HepG2 (cell line): Measurements from ENCODE around the gene SMIM41. TPM values are rescaled to one million over a fixed set of nuclear protein-coding genes. Genes with fewer than 3 reads are reported as not detected.

Experiments used
- FOXK1 ChIP-seq: sonication (generic); formaldehyde crosslinking; IDR thresholded peaks from 2 replicates; pipeline ENCODE4 v1.4.0; 2020; ENCODE audit warnings: low read depth, missing genetic modification reagents, borderline replicate concordance
- GFI1 ChIP-seq: sonication (generic); formaldehyde crosslinking; IDR thresholded peaks from 2 replicates; pipeline ENCODE4 v1.5.0; 2020; ENCODE audit warnings: missing genetic modification reagents, mild to moderate bottlenecking, borderline replicate concordance
- MLLT10 ChIP-seq: sonication (generic); formaldehyde crosslinking; IDR thresholded peaks from 2 replicates; pipeline ENCODE4 v1.4.0; 2020; ENCODE audit warnings: missing genetic modification reagents
- NFE2L1 ChIP-seq: sonication (generic); formaldehyde crosslinking; IDR thresholded peaks from 2 replicates; pipeline ENCODE4 v1.4.0; 2020; ENCODE audit warnings: missing genetic modification reagents, mild to moderate bottlenecking, borderline replicate concordance
- NKX3-1 ChIP-seq: sonication (generic); formaldehyde crosslinking; IDR thresholded peaks from 2 replicates; pipeline ENCODE4 v1.5.0; 2020; ENCODE audit warnings: missing genetic modification reagents
- NR2C2 ChIP-seq: sonication (generic); formaldehyde crosslinking; IDR thresholded peaks from 2 replicates; pipeline ENCODE4 v1.4.0; 2020; ENCODE audit warnings: missing genetic modification reagents, mild to moderate bottlenecking, moderate library complexity, borderline replicate concordance
- PTBP1 ChIP-seq: fragments of 200-400 bp; formaldehyde crosslinking; IDR thresholded peaks from 2 replicates; pipeline ENCODE4 v1.6.1; 2018; ENCODE audit warnings: low read length, low read depth; ENCODE audit not compliant: poor library complexity, severe bottlenecking
- SP4 ChIP-seq: sonication (generic); formaldehyde crosslinking; IDR thresholded peaks from 2 replicates; pipeline ENCODE4 v1.8.1; 2023; ENCODE audit warnings: mild to moderate bottlenecking, missing genetic modification reagents
- ZBTB8A ChIP-seq: sonication (generic); formaldehyde crosslinking; IDR thresholded peaks from 2 replicates; pipeline ENCODE4 v1.4.0; 2020; ENCODE audit warnings: mild to moderate bottlenecking, low read depth, missing genetic modification reagents, borderline replicate concordance
- ZNF569 ChIP-seq: sonication (generic); formaldehyde crosslinking; IDR thresholded peaks from 2 replicates; pipeline ENCODE4 v1.5.0; 2020; ENCODE audit warnings: mild to moderate bottlenecking, missing genetic modification reagents, moderate library complexity, borderline replicate concordance
- ZNF720 ChIP-seq: sonication (generic); formaldehyde crosslinking; IDR thresholded peaks from 2 replicates; pipeline ENCODE4 v1.4.0; 2020; ENCODE audit warnings: missing genetic modification reagents
- polyA plus RNA-seq, 8 experiments: library from polyadenylated mRNA; depleted of rRNA in 3 of 8; stranded (reverse) in 7 of 8; unstranded in 1 of 8; fragments of >200 nt; fragmentation: Illumina TruSeq in 4 of 8; extraction: Trizol in 4 of 8; gene quantifications; 2 replicates each; pipeline versions ENCODE4 v1.2.1 to v1.2.3, GENCODE V29; 2011 to 2016; ENCODE audit warnings: low read depth in 4 of 8, missing spikeins in 1 of 8, mixed read lengths in 1 of 8; ENCODE audit not compliant: insufficient read depth in 1 of 8
- total RNA-seq, 5 experiments: library from RNA; depleted of rRNA; stranded (reverse); fragments of >200 nt; fragmentation: Illumina TruSeq; extraction: Trizol; gene quantifications; 2 replicates each; pipeline ENCODE4 v1.2.3, GENCODE V29; 2016; ENCODE audit warnings: low read depth in 1 of 5
- TF ChIP-seq, protein P1 (sequence below): sonication (generic); formaldehyde crosslinking; IDR thresholded peaks from 2 replicates; pipeline ENCODE4 v1.5.0; 2020; ENCODE audit warnings: missing genetic modification reagents
- TF ChIP-seq, protein P2 (sequence below): sonication (generic); formaldehyde crosslinking; IDR thresholded peaks from 2 replicates; pipeline ENCODE4 v1.4.0; 2020; ENCODE audit warnings: mild to moderate bottlenecking, low read depth, missing genetic modification reagents
- TF ChIP-seq, protein P3 (sequence below): sonication (generic); formaldehyde crosslinking; IDR thresholded peaks from 2 replicates; pipeline ENCODE4 v1.5.1; 2020; ENCODE audit warnings: missing genetic modification reagents, mild to moderate bottlenecking, borderline replicate concordance
- TF ChIP-seq, protein P4 (sequence below): sonication (generic); formaldehyde crosslinking; IDR thresholded peaks from 2 replicates; pipeline ENCODE4 v1.8.1; 2022; ENCODE audit warnings: low read depth, mild to moderate bottlenecking, missing genetic modification reagents
- TF ChIP-seq, protein P5 (sequence below): sonication (generic); formaldehyde crosslinking; IDR thresholded peaks from 2 replicates; pipeline ENCODE4 v1.5.1; 2020; ENCODE audit warnings: mild to moderate bottlenecking, moderate library complexity, missing genetic modification reagents

Gene SMIM41
- total and polyA plus RNA-seq, 2 of the 13 experiments (the other 11 are each of a cell fraction or from before 2014, with no cell fraction given) = not detected

DNA sequence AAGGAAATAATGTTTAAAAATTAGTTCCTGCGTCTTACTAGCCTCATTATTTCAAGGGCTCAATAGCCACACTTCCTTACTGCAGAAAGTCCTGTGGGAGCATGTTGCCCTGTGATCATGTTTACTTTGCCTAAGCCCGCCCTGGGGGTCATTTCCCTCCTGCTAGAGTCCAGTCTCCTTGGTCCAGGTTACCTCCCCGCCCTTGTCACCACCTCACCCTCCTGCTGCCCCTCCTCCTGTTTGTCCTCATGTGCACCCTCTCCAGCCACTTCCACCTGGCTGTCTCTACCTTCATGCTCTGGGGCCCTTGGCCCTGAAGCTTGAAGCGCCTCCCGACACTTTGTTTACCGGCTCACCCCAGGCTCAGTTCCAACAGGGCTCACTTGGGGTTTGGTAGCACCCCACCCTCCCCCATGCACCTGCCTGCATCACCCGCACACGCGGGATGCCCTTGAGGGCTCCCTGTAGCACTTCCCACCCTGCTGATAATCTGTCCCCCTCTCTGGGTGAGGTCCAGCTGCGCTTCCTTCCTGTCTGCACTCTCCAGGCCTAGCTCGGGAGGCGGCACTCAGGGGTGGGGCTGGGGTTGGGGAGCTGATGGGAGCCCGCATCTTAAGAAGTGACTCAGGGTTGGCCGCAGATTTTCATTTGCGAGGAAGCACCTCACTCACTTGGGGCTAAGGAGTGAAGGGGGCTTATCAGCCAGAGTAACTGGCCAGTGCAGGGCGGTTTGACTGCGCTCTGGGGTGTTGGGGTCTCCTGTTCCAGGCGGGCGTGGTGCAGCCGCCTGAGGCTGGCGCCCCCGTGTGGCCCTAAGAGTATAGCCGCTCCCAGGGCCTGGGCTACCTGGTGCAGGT is 40.1 kb downstream of the SMIM41 start (continued):
- TF ChIP-seq, protein P1, sequence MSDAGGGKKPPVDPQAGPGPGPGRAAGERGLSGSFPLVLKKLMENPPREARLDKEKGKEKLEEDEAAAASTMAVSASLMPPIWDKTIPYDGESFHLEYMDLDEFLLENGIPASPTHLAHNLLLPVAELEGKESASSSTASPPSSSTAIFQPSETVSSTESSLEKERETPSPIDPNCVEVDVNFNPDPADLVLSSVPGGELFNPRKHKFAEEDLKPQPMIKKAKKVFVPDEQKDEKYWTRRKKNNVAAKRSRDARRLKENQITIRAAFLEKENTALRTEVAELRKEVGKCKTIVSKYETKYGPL (CRISPR knock-in tag) = no peak
- TF ChIP-seq FOXK1 (CRISPR knock-in tag) (peak; percentile 83; the same call in 1 of the 2 replicates), GFI1 (peak; percentile 51; the same call in 1 of the 2 replicates), PTBP1 (no peak), SP4 (no peak), ZBTB8A (CRISPR knock-in tag) (no peak), NR2C2 (CRISPR knock-in tag) (peak; percentile 37; the same call in 1 of the 2 replicates), ZNF720 (no peak), NFE2L1 (CRISPR knock-in tag) (0 out of 2 replicates have a peak, but pooled peaks have one; percentile 69), ZNF569 (CRISPR knock-in tag) (no peak), MLLT10 (CRISPR knock-in tag) (no peak), NKX3-1 (CRISPR knock-in tag) (no peak)
- TF ChIP-seq, protein P2, sequence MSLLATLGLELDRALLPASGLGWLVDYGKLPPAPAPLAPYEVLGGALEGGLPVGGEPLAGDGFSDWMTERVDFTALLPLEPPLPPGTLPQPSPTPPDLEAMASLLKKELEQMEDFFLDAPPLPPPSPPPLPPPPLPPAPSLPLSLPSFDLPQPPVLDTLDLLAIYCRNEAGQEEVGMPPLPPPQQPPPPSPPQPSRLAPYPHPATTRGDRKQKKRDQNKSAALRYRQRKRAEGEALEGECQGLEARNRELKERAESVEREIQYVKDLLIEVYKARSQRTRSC (CRISPR knock-in tag) = no peak
- TF ChIP-seq, protein P3, sequence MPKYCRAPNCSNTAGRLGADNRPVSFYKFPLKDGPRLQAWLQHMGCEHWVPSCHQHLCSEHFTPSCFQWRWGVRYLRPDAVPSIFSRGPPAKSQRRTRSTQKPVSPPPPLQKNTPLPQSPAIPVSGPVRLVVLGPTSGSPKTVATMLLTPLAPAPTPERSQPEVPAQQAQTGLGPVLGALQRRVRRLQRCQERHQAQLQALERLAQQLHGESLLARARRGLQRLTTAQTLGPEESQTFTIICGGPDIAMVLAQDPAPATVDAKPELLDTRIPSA = no peak
- TF ChIP-seq, protein P4, sequence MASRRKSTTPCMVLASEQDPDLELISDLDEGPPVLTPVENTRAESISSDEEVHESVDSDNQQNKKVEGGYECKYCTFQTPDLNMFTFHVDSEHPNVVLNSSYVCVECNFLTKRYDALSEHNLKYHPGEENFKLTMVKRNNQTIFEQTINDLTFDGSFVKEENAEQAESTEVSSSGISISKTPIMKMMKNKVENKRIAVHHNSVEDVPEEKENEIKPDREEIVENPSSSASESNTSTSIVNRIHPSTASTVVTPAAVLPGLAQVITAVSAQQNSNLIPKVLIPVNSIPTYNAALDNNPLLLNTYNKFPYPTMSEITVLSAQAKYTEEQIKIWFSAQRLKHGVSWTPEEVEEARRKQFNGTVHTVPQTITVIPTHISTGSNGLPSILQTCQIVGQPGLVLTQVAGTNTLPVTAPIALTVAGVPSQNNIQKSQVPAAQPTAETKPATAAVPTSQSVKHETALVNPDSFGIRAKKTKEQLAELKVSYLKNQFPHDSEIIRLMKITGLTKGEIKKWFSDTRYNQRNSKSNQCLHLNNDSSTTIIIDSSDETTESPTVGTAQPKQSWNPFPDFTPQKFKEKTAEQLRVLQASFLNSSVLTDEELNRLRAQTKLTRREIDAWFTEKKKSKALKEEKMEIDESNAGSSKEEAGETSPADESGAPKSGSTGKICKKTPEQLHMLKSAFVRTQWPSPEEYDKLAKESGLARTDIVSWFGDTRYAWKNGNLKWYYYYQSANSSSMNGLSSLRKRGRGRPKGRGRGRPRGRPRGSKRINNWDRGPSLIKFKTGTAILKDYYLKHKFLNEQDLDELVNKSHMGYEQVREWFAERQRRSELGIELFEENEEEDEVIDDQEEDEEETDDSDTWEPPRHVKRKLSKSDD (CRISPR knock-in tag) = peak; percentile 10; the same call in 1 of the 2 replicates
- TF ChIP-seq, protein P5, sequence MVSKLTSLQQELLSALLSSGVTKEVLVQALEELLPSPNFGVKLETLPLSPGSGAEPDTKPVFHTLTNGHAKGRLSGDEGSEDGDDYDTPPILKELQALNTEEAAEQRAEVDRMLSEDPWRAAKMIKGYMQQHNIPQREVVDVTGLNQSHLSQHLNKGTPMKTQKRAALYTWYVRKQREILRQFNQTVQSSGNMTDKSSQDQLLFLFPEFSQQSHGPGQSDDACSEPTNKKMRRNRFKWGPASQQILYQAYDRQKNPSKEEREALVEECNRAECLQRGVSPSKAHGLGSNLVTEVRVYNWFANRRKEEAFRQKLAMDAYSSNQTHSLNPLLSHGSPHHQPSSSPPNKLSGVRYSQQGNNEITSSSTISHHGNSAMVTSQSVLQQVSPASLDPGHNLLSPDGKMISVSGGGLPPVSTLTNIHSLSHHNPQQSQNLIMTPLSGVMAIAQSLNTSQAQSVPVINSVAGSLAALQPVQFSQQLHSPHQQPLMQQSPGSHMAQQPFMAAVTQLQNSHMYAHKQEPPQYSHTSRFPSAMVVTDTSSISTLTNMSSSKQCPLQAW (CRISPR knock-in tag) = no peak
